SU-DHL-6 (cell line): ENCODE data around the gene SVOPL.

Experiments used
- EZH2phosphoT487 ChIP-seq: fragments of 200-600 bp; sonication (generic), shearing (Covaris generic); conservative IDR thresholded peaks from 2 replicates; pipeline ENCODE4 v1.6.1; 2018; ENCODE audit warnings: mild to moderate bottlenecking, antibody characterized with exemption, low read length, moderate library complexity, mixed read lengths
- TF ChIP-seq, protein P1 (sequence below): fragments of 200-600 bp; sonication (generic); IDR thresholded peaks from one replicate; pipeline ENCODE4 v1.5.1; 2017; ENCODE audit warnings: antibody characterized with exemption, mild to moderate bottlenecking, low read length, moderate library complexity; ENCODE audit not compliant: insufficient read depth, poor library complexity, severe bottlenecking

DNA sequence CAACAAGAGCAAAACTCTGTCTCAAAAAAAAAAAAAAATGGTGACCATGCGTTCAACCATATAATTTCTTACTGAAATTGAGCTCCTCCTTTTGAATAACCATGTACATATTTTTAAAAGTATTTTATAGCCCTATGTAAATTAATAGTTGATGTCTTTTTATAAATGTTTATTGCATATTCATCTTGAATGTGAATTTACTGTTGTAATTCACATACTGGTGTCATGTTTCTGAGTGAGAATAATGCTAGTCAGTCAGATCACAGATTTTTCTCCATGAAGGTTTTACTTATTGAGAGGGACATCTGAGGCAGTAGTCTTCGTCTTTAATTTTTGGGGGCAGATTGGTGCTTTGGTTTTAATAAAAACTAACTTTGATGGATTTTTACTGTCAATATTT lies 112.2 kb downstream of the SVOPL start:
- TF ChIP-seq, protein P1, sequence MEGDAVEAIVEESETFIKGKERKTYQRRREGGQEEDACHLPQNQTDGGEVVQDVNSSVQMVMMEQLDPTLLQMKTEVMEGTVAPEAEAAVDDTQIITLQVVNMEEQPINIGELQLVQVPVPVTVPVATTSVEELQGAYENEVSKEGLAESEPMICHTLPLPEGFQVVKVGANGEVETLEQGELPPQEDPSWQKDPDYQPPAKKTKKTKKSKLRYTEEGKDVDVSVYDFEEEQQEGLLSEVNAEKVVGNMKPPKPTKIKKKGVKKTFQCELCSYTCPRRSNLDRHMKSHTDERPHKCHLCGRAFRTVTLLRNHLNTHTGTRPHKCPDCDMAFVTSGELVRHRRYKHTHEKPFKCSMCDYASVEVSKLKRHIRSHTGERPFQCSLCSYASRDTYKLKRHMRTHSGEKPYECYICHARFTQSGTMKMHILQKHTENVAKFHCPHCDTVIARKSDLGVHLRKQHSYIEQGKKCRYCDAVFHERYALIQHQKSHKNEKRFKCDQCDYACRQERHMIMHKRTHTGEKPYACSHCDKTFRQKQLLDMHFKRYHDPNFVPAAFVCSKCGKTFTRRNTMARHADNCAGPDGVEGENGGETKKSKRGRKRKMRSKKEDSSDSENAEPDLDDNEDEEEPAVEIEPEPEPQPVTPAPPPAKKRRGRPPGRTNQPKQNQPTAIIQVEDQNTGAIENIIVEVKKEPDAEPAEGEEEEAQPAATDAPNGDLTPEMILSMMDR, result no peak
- TF ChIP-seq EZH2phosphoT487, result no peak
